ENCODE measurements around the gene EEFSEC.

The EEFSEC gene

DNA sequence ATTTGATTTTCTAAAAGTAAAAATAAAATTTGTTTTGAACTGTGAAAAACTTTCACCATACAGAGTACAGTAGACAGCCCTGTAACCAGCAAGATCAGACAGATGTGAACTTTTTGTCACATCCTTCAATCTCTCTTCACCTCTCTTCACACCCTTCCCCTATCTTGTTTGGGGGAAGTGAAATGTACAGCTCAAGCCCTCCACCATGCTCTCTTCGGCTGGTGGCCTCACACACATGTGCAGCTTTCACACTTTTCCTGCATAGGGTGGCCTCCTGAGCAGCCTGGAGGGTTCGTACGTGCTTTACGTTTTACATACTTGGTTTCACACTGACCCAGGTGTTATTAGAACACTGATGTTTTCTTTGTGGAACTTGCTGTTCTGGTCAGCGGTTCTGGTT lies 227.0 kb downstream of the EEFSEC start:
- WGBS, 2 donors (ENCODE audit: extremely low coverage in 2 of 2, insufficient read length in 2 of 2, insufficient replicate concordance in 1 of 2): no CpG with 5 or more reads among the region's 5 CpGs
- no peak for DNase-seq (ENCODE audit: low spot score)

DNA sequence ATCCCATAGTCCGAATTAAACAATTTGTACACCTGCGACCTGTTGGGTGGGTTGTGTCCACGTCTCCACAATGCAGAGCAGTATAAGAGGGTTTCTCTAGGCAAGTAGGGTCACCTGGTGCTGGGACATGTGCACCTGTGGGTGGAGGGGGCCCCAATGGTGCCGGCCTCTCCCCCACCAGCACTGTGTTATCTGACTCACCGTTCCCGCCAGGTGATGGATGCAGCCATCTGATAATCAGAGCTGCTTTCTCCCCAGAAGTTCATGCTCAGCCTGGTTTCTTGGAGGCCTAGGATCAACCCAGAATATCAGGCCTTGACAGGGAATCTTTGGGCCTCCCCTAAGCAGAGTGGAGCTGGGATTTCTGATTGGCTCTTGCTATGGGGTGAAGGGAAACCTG lies 227.4 kb downstream of the EEFSEC start:
- H3K36me3 ChIP-seq (replicated peaks in 1 of 2; ENCODE audit: control insufficient read depth in 2 of 2, insufficient read depth in 2 of 2, low read length in 2 of 2): no peaks in the 10 kb centered on the region
- no peak overlapping the region for H4K8ac ChIP-seq (ENCODE audit: low read depth, low read length)
- H3K9me3 ChIP-seq (replicated peaks in 1 of 2; ENCODE audit: control insufficient read depth in 2 of 2, insufficient read depth in 1 of 2, low read depth in 1 of 2, low read length in 2 of 2): no peaks in the 10 kb centered on the region
- no peak overlapping the region for H2BK15ac ChIP-seq (ENCODE audit: low read length)
- H3K27ac ChIP-seq (replicated peaks; ENCODE audit: low read length): no peak overlapping the region
- H3K4ac ChIP-seq (ENCODE audit: low read length): no peak overlapping the region
- DNase-seq (ENCODE audit: low spot score): no peak
- no peak overlapping the region for H3K4me2 ChIP-seq (ENCODE audit: insufficient read depth, low read length, poor library complexity, severe bottlenecking)
- H3K79me1 ChIP-seq (ENCODE audit: low read depth, low read length): no peaks in the 10 kb centered on the region
- no peak overlapping the region for H3K14ac ChIP-seq (ENCODE audit: low read length)
- no peak overlapping the region for H3K4me3 ChIP-seq (ENCODE audit: low read length in 2 of 2)
- H2BK5ac ChIP-seq (ENCODE audit: low read length): no peak overlapping the region
- no peak overlapping the region for H2BK120ac ChIP-seq (ENCODE audit: low read depth, low read length)
- no peak overlapping the region for H2AK5ac ChIP-seq (ENCODE audit: low read depth, low read length)
- H3K9ac ChIP-seq (ENCODE audit: low read depth, low read length, poor library complexity): no peak overlapping the region
- no peak overlapping the region for H3K18ac ChIP-seq (ENCODE audit: low read length)
- H3K4me1 ChIP-seq (ENCODE audit: control insufficient read depth in 2 of 2, insufficient read depth in 1 of 2, low read depth in 1 of 2, low read length in 2 of 2): peaks cover 0 to 6% of the 10 kb centered on the region in 2 donors
- H3K27me3 ChIP-seq (ENCODE audit: control insufficient read depth in 3 of 3, insufficient read depth in 3 of 3, low read depth in 1 of 3, low read length in 3 of 3): no peaks in the 10 kb centered on the region
- H3K23ac ChIP-seq (ENCODE audit: low read depth, low read length, poor library complexity): no peak overlapping the region
- WGBS, 2 donors (ENCODE audit: extremely low coverage in 2 of 2, insufficient read length in 2 of 2, insufficient replicate concordance in 1 of 2): no CpG with 5 or more reads among the region's 6 CpGs
- H2BK12ac ChIP-seq (ENCODE audit: low read length): no peak overlapping the region
- H2AFZ ChIP-seq (ENCODE audit: low read length): no peak overlapping the region
- no peak overlapping the region for H4K91ac ChIP-seq (ENCODE audit: low read depth, low read length, poor library complexity)

More for the DNA sequence above, 227.0 kb downstream of the EEFSEC start:
- no peak overlapping the region for H3K9ac ChIP-seq (ENCODE audit: low read depth, low read length, poor library complexity)
- no peak overlapping the region for H3K14ac ChIP-seq (ENCODE audit: low read length)
- H3K27me3 ChIP-seq (ENCODE audit: control insufficient read depth in 3 of 3, insufficient read depth in 3 of 3, low read depth in 1 of 3, low read length in 3 of 3): no peaks in the 10 kb centered on the region
- H2BK5ac ChIP-seq (ENCODE audit: low read length): no peak overlapping the region
- no peak overlapping the region for H2AK5ac ChIP-seq (ENCODE audit: low read depth, low read length)
- no peak overlapping the region for H3K4ac ChIP-seq (ENCODE audit: low read length)
- H3K4me2 ChIP-seq (ENCODE audit: insufficient read depth, low read length, poor library complexity, severe bottlenecking): no peak overlapping the region
- H2AFZ ChIP-seq (ENCODE audit: low read length): no peak overlapping the region
- H3K4me1 ChIP-seq (ENCODE audit: control insufficient read depth in 2 of 2, insufficient read depth in 1 of 2, low read depth in 1 of 2, low read length in 2 of 2): peaks cover 0 to 6% of the 10 kb centered on the region in 2 donors
- H2BK120ac ChIP-seq (ENCODE audit: low read depth, low read length): no peak overlapping the region
- H4K91ac ChIP-seq (ENCODE audit: low read depth, low read length, poor library complexity): no peak overlapping the region
- H2BK15ac ChIP-seq (ENCODE audit: low read length): no peak overlapping the region
- no peaks in the 10 kb centered on the region for H3K9me3 ChIP-seq (replicated peaks in 1 of 2; ENCODE audit: control insufficient read depth in 2 of 2, insufficient read depth in 1 of 2, low read depth in 1 of 2, low read length in 2 of 2)
- no peaks in the 10 kb centered on the region for H3K36me3 ChIP-seq (replicated peaks in 1 of 2; ENCODE audit: control insufficient read depth in 2 of 2, insufficient read depth in 2 of 2, low read length in 2 of 2)
- H3K4me3 ChIP-seq (ENCODE audit: low read length in 2 of 2): no peak overlapping the region
- H2BK12ac ChIP-seq (ENCODE audit: low read length): no peak overlapping the region
- no peaks in the 10 kb centered on the region for H3K79me1 ChIP-seq (ENCODE audit: low read depth, low read length)
- no peak overlapping the region for H4K8ac ChIP-seq (ENCODE audit: low read depth, low read length)
- H3K27ac ChIP-seq (replicated peaks; ENCODE audit: low read length): no peak overlapping the region
- H3K23ac ChIP-seq (ENCODE audit: low read depth, low read length, poor library complexity): no peak overlapping the region
- H3K18ac ChIP-seq (ENCODE audit: low read length): no peak overlapping the region

DNA sequence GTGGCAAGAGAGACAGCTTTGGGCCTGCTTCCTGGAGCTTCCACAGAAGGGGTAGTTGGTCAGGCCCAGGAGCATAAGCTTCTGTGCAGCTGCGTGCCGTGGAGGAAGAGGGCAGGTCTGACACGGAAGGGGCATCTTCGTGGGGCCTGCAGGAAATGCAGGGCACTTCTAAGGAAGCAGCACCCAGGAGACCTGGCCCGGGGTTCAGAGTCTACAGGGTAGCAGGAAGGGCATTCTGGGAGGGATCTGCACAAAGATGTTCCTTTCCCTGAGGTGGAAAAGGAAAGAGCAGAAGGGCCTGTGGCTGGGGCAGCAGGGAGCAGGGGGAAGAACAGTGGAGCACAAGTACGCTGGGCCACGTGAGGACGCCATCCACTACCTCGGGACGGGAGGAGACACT lies 228.3 kb downstream of the EEFSEC start:
- Histone ChIP-seq H3K23ac (ENCODE audit: low read depth, low read length, poor library complexity) (no peak overlapping the region), H4K8ac (ENCODE audit: low read depth, low read length) (no peak overlapping the region), H2AK5ac (ENCODE audit: low read depth, low read length) (no peak overlapping the region), H2BK120ac (ENCODE audit: low read depth, low read length) (no peak overlapping the region), H3K27me3 (ENCODE audit: control insufficient read depth in 3 of 3, insufficient read depth in 3 of 3, low read depth in 1 of 3, low read length in 3 of 3) (no peaks in the 10 kb centered on the region), H3K27ac (replicated peaks; ENCODE audit: low read length) (no peak overlapping the region), H2BK5ac (ENCODE audit: low read length) (no peak overlapping the region), H2BK12ac (ENCODE audit: low read length) (no peak overlapping the region), H2BK15ac (ENCODE audit: low read length) (no peak overlapping the region), H3K79me1 (ENCODE audit: low read depth, low read length) (no peaks in the 10 kb centered on the region), H3K4me2 (ENCODE audit: insufficient read depth, low read length, poor library complexity, severe bottlenecking) (no peak overlapping the region), H4K91ac (ENCODE audit: low read depth, low read length, poor library complexity) (no peak overlapping the region), H3K4me1 (ENCODE audit: control insufficient read depth in 2 of 2, insufficient read depth in 1 of 2, low read depth in 1 of 2, low read length in 2 of 2) (peaks cover 0 to 6% of the 10 kb centered on the region in 2 donors), H3K9ac (ENCODE audit: low read depth, low read length, poor library complexity) (no peak overlapping the region), H3K14ac (ENCODE audit: low read length) (no peak overlapping the region), H2AFZ (ENCODE audit: low read length) (no peak overlapping the region), H3K9me3 (replicated peaks in 1 of 2; ENCODE audit: control insufficient read depth in 2 of 2, insufficient read depth in 1 of 2, low read depth in 1 of 2, low read length in 2 of 2) (no peaks in the 10 kb centered on the region), H3K36me3 (replicated peaks in 1 of 2; ENCODE audit: control insufficient read depth in 2 of 2, insufficient read depth in 2 of 2, low read length in 2 of 2) (no peaks in the 10 kb centered on the region), H3K18ac (ENCODE audit: low read length) (no peak overlapping the region), H3K4ac (ENCODE audit: low read length) (no peak overlapping the region), H3K4me3 (ENCODE audit: low read length in 2 of 2) (no peak overlapping the region)
- DNase-seq (ENCODE audit: low spot score): no peak
- WGBS, 2 donors (ENCODE audit: extremely low coverage in 2 of 2, insufficient read length in 2 of 2, insufficient replicate concordance in 1 of 2): no CpG with 5 or more reads among the region's 10 CpGs

DNA sequence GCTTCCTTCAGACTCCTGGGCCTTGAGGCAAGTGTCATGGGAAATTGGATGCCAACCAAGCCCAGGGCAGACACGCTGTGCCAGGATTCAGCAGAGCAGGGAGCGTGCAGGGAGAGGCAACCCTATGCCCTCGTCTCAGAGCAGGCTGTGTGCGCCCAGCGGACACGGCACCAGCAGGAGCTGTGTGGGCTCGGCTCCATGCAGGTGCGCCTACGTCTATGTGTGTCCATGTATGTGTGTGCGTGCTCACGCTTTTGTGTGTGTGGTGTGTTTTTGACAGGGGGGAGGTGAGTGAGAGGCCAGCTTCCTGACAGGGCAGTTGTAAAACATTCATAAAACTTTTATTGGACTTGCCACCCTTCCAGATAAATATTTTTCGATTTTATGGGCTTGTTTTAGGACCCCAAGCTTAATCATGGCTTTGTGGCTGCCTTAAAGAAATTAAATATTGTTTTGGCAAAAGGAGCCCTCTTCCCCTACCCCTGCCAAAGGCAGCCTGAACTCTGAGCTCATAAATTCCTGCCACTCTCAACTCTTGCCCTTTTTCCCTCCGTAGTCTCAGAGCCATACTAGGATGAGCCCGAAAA lies 229.0 kb downstream of the EEFSEC start:
- no peak overlapping the region for H2BK12ac ChIP-seq (ENCODE audit: low read length)
- H4K8ac ChIP-seq (ENCODE audit: low read depth, low read length): no peak overlapping the region
- no peak overlapping the region for H3K4me2 ChIP-seq (ENCODE audit: insufficient read depth, low read length, poor library complexity, severe bottlenecking)
- no peak for DNase-seq (ENCODE audit: low spot score)
- no peak overlapping the region for H4K91ac ChIP-seq (ENCODE audit: low read depth, low read length, poor library complexity)
- H3K36me3 ChIP-seq (replicated peaks in 1 of 2; ENCODE audit: control insufficient read depth in 2 of 2, insufficient read depth in 2 of 2, low read length in 2 of 2): no peaks in the 10 kb centered on the region
- no peak overlapping the region for H3K27ac ChIP-seq (replicated peaks; ENCODE audit: low read length)
- H2BK5ac ChIP-seq (ENCODE audit: low read length): no peak overlapping the region
- no CpG with 5 or more reads among the region's 14 CpGs for WGBS, 2 donors (ENCODE audit: extremely low coverage in 2 of 2, insufficient read length in 2 of 2, insufficient replicate concordance in 1 of 2)
- no peak overlapping the region for H2BK15ac ChIP-seq (ENCODE audit: low read length)
- peak overlapping the region; percentile 83 for H3K9ac ChIP-seq (ENCODE audit: low read depth, low read length, poor library complexity)
- H3K27me3 ChIP-seq (ENCODE audit: control insufficient read depth in 3 of 3, insufficient read depth in 3 of 3, low read depth in 1 of 3, low read length in 3 of 3): no peaks in the 10 kb centered on the region
- H3K23ac ChIP-seq (ENCODE audit: low read depth, low read length, poor library complexity): no peak overlapping the region
- peaks cover 0 to 6% of the 10 kb centered on the region in 2 donors for H3K4me1 ChIP-seq (ENCODE audit: control insufficient read depth in 2 of 2, insufficient read depth in 1 of 2, low read depth in 1 of 2, low read length in 2 of 2)
- no peak overlapping the region for H2BK120ac ChIP-seq (ENCODE audit: low read depth, low read length)
- H2AFZ ChIP-seq (ENCODE audit: low read length): no peak overlapping the region
- peak overlapping the region; percentile 10 for H3K14ac ChIP-seq (ENCODE audit: low read length)
- H3K4me3 ChIP-seq (ENCODE audit: low read length in 2 of 2): peak overlapping the region in 1 of 2 donors; percentile 43
- H2AK5ac ChIP-seq (ENCODE audit: low read depth, low read length): no peak overlapping the region
- H3K4ac ChIP-seq (ENCODE audit: low read length): no peak overlapping the region
- no peaks in the 10 kb centered on the region for H3K9me3 ChIP-seq (replicated peaks in 1 of 2; ENCODE audit: control insufficient read depth in 2 of 2, insufficient read depth in 1 of 2, low read depth in 1 of 2, low read length in 2 of 2)
- H3K18ac ChIP-seq (ENCODE audit: low read length): no peak overlapping the region
- H3K79me1 ChIP-seq (ENCODE audit: low read depth, low read length): no peaks in the 10 kb centered on the region
